NB4 (cell line): Measurements from ENCODE around the gene ATP5F1B.

Experiments used
- POLR2A ChIP-seq: IDR thresholded peaks from 2 replicates; pipeline ENCODE4 v1.6.1; 2011; ENCODE audit warnings: mild to moderate bottlenecking; ENCODE audit not compliant: insufficient read length; ENCODE audit errors: extremely low read depth
- TF ChIP-seq, protein P1 (sequence below): IDR thresholded peaks from one replicate; pipeline ENCODE4 v1.5.1; 2012; ENCODE audit warnings: low read depth, low read length

DNA sequence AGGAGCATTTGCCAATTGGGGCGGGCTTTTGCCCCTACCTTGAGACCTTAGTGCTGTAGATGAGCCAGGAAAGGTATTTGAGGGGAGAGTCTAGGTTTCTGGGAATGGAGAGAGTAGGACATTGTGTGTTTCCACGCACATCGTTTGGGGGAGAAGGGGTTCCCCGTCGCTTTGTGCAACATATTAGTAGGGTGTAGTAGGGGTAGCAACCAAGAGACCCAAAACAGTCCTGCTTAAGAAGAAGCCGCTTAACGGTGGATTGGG lies 43.0 kb upstream of the ATP5F1B start:
- TF ChIP-seq, protein P1, sequence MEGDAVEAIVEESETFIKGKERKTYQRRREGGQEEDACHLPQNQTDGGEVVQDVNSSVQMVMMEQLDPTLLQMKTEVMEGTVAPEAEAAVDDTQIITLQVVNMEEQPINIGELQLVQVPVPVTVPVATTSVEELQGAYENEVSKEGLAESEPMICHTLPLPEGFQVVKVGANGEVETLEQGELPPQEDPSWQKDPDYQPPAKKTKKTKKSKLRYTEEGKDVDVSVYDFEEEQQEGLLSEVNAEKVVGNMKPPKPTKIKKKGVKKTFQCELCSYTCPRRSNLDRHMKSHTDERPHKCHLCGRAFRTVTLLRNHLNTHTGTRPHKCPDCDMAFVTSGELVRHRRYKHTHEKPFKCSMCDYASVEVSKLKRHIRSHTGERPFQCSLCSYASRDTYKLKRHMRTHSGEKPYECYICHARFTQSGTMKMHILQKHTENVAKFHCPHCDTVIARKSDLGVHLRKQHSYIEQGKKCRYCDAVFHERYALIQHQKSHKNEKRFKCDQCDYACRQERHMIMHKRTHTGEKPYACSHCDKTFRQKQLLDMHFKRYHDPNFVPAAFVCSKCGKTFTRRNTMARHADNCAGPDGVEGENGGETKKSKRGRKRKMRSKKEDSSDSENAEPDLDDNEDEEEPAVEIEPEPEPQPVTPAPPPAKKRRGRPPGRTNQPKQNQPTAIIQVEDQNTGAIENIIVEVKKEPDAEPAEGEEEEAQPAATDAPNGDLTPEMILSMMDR = no peak
- TF ChIP-seq POLR2A = no peak
